IPS-20b (cell line): ENCODE data around the gene CDC25B.

Experiments used
- H3K27ac ChIP-seq: one replicate; pipeline ENCODE4 v1.5.1; 2013; ENCODE audit warnings: low read length
- H3K27me3 ChIP-seq: 2 replicates; pipeline ENCODE4 v1.6.1; 2013; ENCODE audit warnings: mild to moderate bottlenecking, low read length, inconsistent platforms; ENCODE audit not compliant: insufficient read depth
- H3K36me3 ChIP-seq: 2 replicates; pipeline ENCODE4 v1.6.1; 2013; ENCODE audit warnings: low read depth, mild to moderate bottlenecking, inconsistent platforms, low read length, moderate library complexity; ENCODE audit not compliant: insufficient read depth
- H3K4me1 ChIP-seq: 2 replicates; pipeline ENCODE4 v1.6.1; 2013; ENCODE audit warnings: mild to moderate bottlenecking, control low read depth, inconsistent platforms, low read length, moderate library complexity; ENCODE audit not compliant: insufficient read depth
- H3K4me3 ChIP-seq: 2 replicates; pipeline ENCODE4 v1.5.1; 2013; ENCODE audit warnings: mild to moderate bottlenecking, low read length, inconsistent platforms
- H3K9ac ChIP-seq: 2 replicates; pipeline ENCODE4 v1.6.1; 2013; ENCODE audit warnings: low read depth, mild to moderate bottlenecking, inconsistent platforms, low read length, moderate library complexity
- H3K9me3 ChIP-seq: 2 replicates; pipeline ENCODE4 v1.6.1; 2013; ENCODE audit warnings: mild to moderate bottlenecking, low read depth, low read length, inconsistent platforms; ENCODE audit not compliant: insufficient read depth

The CDC25B gene

GRCh38 chr20:3795511-3796468 lies at the start of gene CDC25B:
Gene CDC25B (plus strand): TSS chr20:3796310. CDS start chr20:3796532, 222 bp downstream.
- H3K4me3 ChIP-seq, result peak within 1 kb of the TSS; percentile 92
- H3K27me3 ChIP-seq, result peaks cover 7% of the 10 kb centered on the region; the same call in 1 of the 2 replicates
- H3K9me3 ChIP-seq, result no peaks in the 10 kb centered on the region
- H3K4me1 ChIP-seq, result peaks cover 25% of the 10 kb centered on the region; the same call in 1 of the 2 replicates
- H3K27ac ChIP-seq, result no peak within 1 kb of the TSS
- peaks cover 7% of the 10 kb centered on the region for H3K36me3 ChIP-seq
- H3K9ac ChIP-seq, result peak within 1 kb of the TSS; percentile 83

- no peak overlapping the region for H3K9ac ChIP-seq
- no peak overlapping the region for H3K4me3 ChIP-seq
- no peaks in the 10 kb centered on the region for H3K9me3 ChIP-seq
- no peaks in the 10 kb centered on the region for H3K4me1 ChIP-seq
- H3K36me3 ChIP-seq, result no peaks in the 10 kb centered on the region
- H3K27ac ChIP-seq, result no peak overlapping the region
- H3K27me3 ChIP-seq, result peaks cover 50% of the 10 kb centered on the region
Observed at GRCh38 chr20:3747471-3747870, 48.6 kb upstream of the CDC25B start.

GRCh38 chr20:3748073-3748472 lies 48.0 kb upstream of the CDC25B start:
- Histone ChIP-seq H3K4me3 (no peak overlapping the region), H3K36me3 (no peaks in the 10 kb centered on the region), H3K4me1 (no peaks in the 10 kb centered on the region), H3K27me3 (peaks cover 50% of the 10 kb centered on the region), H3K9me3 (no peaks in the 10 kb centered on the region), H3K27ac (no peak overlapping the region), H3K9ac (no peak overlapping the region)

GRCh38 chr20:3749087-3749688 lies 46.9 kb upstream of the CDC25B start:
- H3K4me3 ChIP-seq, result peak overlapping the region; percentile 67; the same call in 1 of the 2 replicates
- peaks cover 46% of the 10 kb centered on the region for H3K27me3 ChIP-seq

GRCh38 chr20:3749689-3750531 lies 46.2 kb upstream of the CDC25B start:
- Histone ChIP-seq H3K9me3 (no peaks in the 10 kb centered on the region), H3K27ac (no peak overlapping the region), H3K4me3 (peak overlapping the region; percentile 67), H3K4me1 (no peaks in the 10 kb centered on the region), H3K36me3 (0 out of 2 replicates have a peak, but pooled peaks cover under 1% of the 10 kb centered on the region), H3K27me3 (peaks cover 39% of the 10 kb centered on the region), H3K9ac (peak overlapping the region; percentile 61; the same call in 1 of the 2 replicates)

More at GRCh38 chr20:3749087-3749688, 46.9 kb upstream of the CDC25B start:
- Histone ChIP-seq H3K9ac (no peak overlapping the region), H3K27ac (no peak overlapping the region), H3K9me3 (no peaks in the 10 kb centered on the region), H3K36me3 (no peaks in the 10 kb centered on the region), H3K4me1 (no peaks in the 10 kb centered on the region)

- H3K27me3 ChIP-seq, result peaks cover 32% of the 10 kb centered on the region
- H3K9ac ChIP-seq, result no peak overlapping the region
Observed at GRCh38 chr20:3751305-3751674, 44.8 kb upstream of the CDC25B start.

GRCh38 chr20:3751675-3752385 lies 44.3 kb upstream of the CDC25B start:
- Histone ChIP-seq H3K36me3 (peaks cover 17% of the 10 kb centered on the region), H3K9me3 (no peaks in the 10 kb centered on the region), H3K9ac (no peak overlapping the region), H3K4me1 (no peaks in the 10 kb centered on the region), H3K4me3 (no peak overlapping the region), H3K27ac (no peak overlapping the region), H3K27me3 (peaks cover 27% of the 10 kb centered on the region)

More at GRCh38 chr20:3751305-3751674, 44.8 kb upstream of the CDC25B start:
- no peaks in the 10 kb centered on the region for H3K4me1 ChIP-seq
- no peak overlapping the region for H3K4me3 ChIP-seq
- no peak overlapping the region for H3K27ac ChIP-seq
- H3K36me3 ChIP-seq, result peaks cover 13% of the 10 kb centered on the region
- no peaks in the 10 kb centered on the region for H3K9me3 ChIP-seq

- Histone ChIP-seq H3K4me1 (no peaks in the 10 kb centered on the region), H3K36me3 (peaks cover 18% of the 10 kb centered on the region), H3K27ac (no peak overlapping the region), H3K9ac (no peak overlapping the region), H3K27me3 (peaks cover 25% of the 10 kb centered on the region), H3K9me3 (no peaks in the 10 kb centered on the region), H3K4me3 (no peak overlapping the region)
Observed at GRCh38 chr20:3752386-3752759, 43.7 kb upstream of the CDC25B start.

- Histone ChIP-seq H3K4me3 (no peak overlapping the region), H3K27me3 (peaks cover 25% of the 10 kb centered on the region), H3K4me1 (no peaks in the 10 kb centered on the region), H3K9me3 (no peaks in the 10 kb centered on the region), H3K27ac (no peak overlapping the region), H3K36me3 (peaks cover 26% of the 10 kb centered on the region), H3K9ac (no peak overlapping the region)
Observed at GRCh38 chr20:3753098-3753497, 43.0 kb upstream of the CDC25B start.

GRCh38 chr20:3753501-3754275 lies 42.4 kb upstream of the CDC25B start:
- Histone ChIP-seq H3K4me3 (no peak overlapping the region), H3K27me3 (peaks cover 20% of the 10 kb centered on the region), H3K9me3 (no peaks in the 10 kb centered on the region), H3K9ac (no peak overlapping the region), H3K36me3 (peaks cover 32% of the 10 kb centered on the region), H3K27ac (no peak overlapping the region), H3K4me1 (no peaks in the 10 kb centered on the region)
